OCI-LY1 (cell line): Measurements from ENCODE around the gene CARMIL1.

Source experiments
- H2AFZ ChIP-seq: fragments of 200-600 bp; sonication (generic), shearing (Covaris generic); 2 replicates; pipeline ENCODE4 v1.6.0; 2014; ENCODE audit warnings: antibody characterized with exemption, mild to moderate bottlenecking, low read length
- H3F3A ChIP-seq: fragments of 200-600 bp; sonication (generic), shearing (Covaris generic); 2 replicates; pipeline ENCODE4 v1.6.0; 2014; ENCODE audit warnings: mild to moderate bottlenecking, antibody characterized with exemption, low read length, moderate library complexity; ENCODE audit not compliant: insufficient read depth
- H3K27ac ChIP-seq: fragments of 200-600 bp; sonication (generic); 2 replicates; pipeline ENCODE4 v1.5.1; 2014; ENCODE audit warnings: low read length, mixed run types, mild to moderate bottlenecking, low read depth; ENCODE audit not compliant: poor library complexity, severe bottlenecking
- H3K27me3 ChIP-seq: fragments of 200-600 bp; sonication (generic); 2 replicates; pipeline ENCODE4 v1.6.0; 2014; ENCODE audit warnings: antibody characterized with exemption, mild to moderate bottlenecking, low read length, moderate library complexity; ENCODE audit not compliant: insufficient read depth
- H3K36me3 ChIP-seq: fragments of 200-600 bp; sonication (generic); 2 replicates; pipeline ENCODE4 v1.6.1; 2014; ENCODE audit warnings: mild to moderate bottlenecking, antibody characterized with exemption, low read length, moderate library complexity, mixed read lengths; ENCODE audit not compliant: insufficient read depth
- H3K4me1 ChIP-seq: fragments of 200-600 bp; sonication (generic); 2 replicates; pipeline ENCODE4 v1.5.1; 2014; ENCODE audit warnings: mild to moderate bottlenecking, low read length, moderate library complexity; ENCODE audit not compliant: insufficient read depth, severe bottlenecking
- H3K4me2 ChIP-seq: fragments of 200-600 bp; sonication (generic), shearing (Covaris generic); 2 replicates; pipeline ENCODE4 v1.6.1; 2014; ENCODE audit warnings: low read length
- H3K4me3 ChIP-seq: fragments of 200-600 bp; sonication (generic); 2 replicates; pipeline ENCODE4 v1.5.1; 2014; ENCODE audit warnings: low read length, low read depth, mild to moderate bottlenecking, mixed read lengths; ENCODE audit not compliant: poor library complexity, severe bottlenecking
- H3K79me2 ChIP-seq: fragments of 200-600 bp; shearing (Covaris generic); 2 replicates; pipeline ENCODE4 v1.6.1; 2016; ENCODE audit warnings: mixed run types, low read length, mixed read lengths; ENCODE audit not compliant: insufficient read depth
- H3K9ac ChIP-seq: fragments of 200-600 bp; sonication (generic), shearing (Covaris generic); 2 replicates; pipeline ENCODE4 v1.6.1; 2014; ENCODE audit warnings: mild to moderate bottlenecking, low read length, mixed read lengths
- H3K9me2 ChIP-seq: fragments of 200-600 bp; sonication (generic), shearing (Covaris generic); 2 replicates; pipeline ENCODE4 v1.6.1; 2014; ENCODE audit warnings: low read depth, mild to moderate bottlenecking, low read length, mixed read lengths
- H3K9me3 ChIP-seq: fragments of 200-600 bp; shearing (Covaris generic); 2 replicates; pipeline ENCODE4 v1.6.1; 2014; ENCODE audit warnings: low read length, mixed read lengths
- H4K20me1 ChIP-seq: fragments of 200-600 bp; sonication (generic), shearing (Covaris generic); 2 replicates; pipeline ENCODE4 v1.6.0; 2016; ENCODE audit warnings: mild to moderate bottlenecking, low read length; ENCODE audit not compliant: insufficient read depth
- CTCF ChIP-seq: fragments of 200-600 bp; sonication (generic), shearing (Covaris generic); IDR thresholded peaks from 2 replicates; pipeline ENCODE4 v1.5.1; 2017; ENCODE audit warnings: mild to moderate bottlenecking, antibody characterized with exemption, low read length, moderate library complexity, mixed read lengths
- EZH2 ChIP-seq: fragments of 200-600 bp; sonication (generic), shearing (Covaris generic); IDR thresholded peaks from 2 replicates; pipeline ENCODE4 v1.8.0; 2017; ENCODE audit warnings: borderline replicate concordance, mixed run types, mild to moderate bottlenecking, antibody characterized with exemption, low read length, moderate library complexity, mixed read lengths

The CARMIL1 gene

GRCh38 chr6:25404091-25404490 lies 124.9 kb downstream of the CARMIL1 start:
- H3K79me2 ChIP-seq = 0 out of 2 replicates have a peak, but pooled peaks cover 3% of the 10 kb centered on the region
- H3K36me3 ChIP-seq = no peaks in the 10 kb centered on the region
- H2AFZ ChIP-seq = no peak overlapping the region
- H3K9me2 ChIP-seq = no peaks in the 10 kb centered on the region
- H3K27me3 ChIP-seq = no peaks in the 10 kb centered on the region
- H3K4me3 ChIP-seq = peak overlapping the region; percentile 52
- peak overlapping the region; percentile 99 for H3K27ac ChIP-seq
- H3K4me2 ChIP-seq = peak overlapping the region; percentile 90
- no peaks in the 10 kb centered on the region for H4K20me1 ChIP-seq
- H3K9ac ChIP-seq = peak overlapping the region; percentile 65
- H3K9me3 ChIP-seq = no peaks in the 10 kb centered on the region
- peaks cover 98% of the 10 kb centered on the region for H3K4me1 ChIP-seq
- peaks cover 8% of the 10 kb centered on the region for H3F3A ChIP-seq
- TF ChIP-seq CTCF (no peak), EZH2 (no peak)

- peak overlapping the region; percentile 99 for H3K27ac ChIP-seq
- H3K79me2 ChIP-seq = no peaks in the 10 kb centered on the region
- H3F3A ChIP-seq = peaks cover 8% of the 10 kb centered on the region
- no peaks in the 10 kb centered on the region for H4K20me1 ChIP-seq
- no peak overlapping the region for H2AFZ ChIP-seq
- H3K4me2 ChIP-seq = peak overlapping the region; percentile 90
- TF ChIP-seq CTCF (no peak), EZH2 (no peak)
- H3K9ac ChIP-seq = peak overlapping the region; percentile 65
- no peaks in the 10 kb centered on the region for H3K36me3 ChIP-seq
- no peaks in the 10 kb centered on the region for H3K9me2 ChIP-seq
- H3K4me3 ChIP-seq = peak overlapping the region; percentile 52
- no peaks in the 10 kb centered on the region for H3K9me3 ChIP-seq
- H3K4me1 ChIP-seq = peaks cover 98% of the 10 kb centered on the region
- no peaks in the 10 kb centered on the region for H3K27me3 ChIP-seq
These were observed 125.6 kb downstream of the CARMIL1 start for GRCh38 chr6:25404693-25405169.

GRCh38 chr6:25405442-25405841 lies 126.3 kb downstream of the CARMIL1 start:
- Histone ChIP-seq H3F3A (peaks cover 8% of the 10 kb centered on the region), H3K4me3 (peak overlapping the region; percentile 52), H3K27me3 (no peaks in the 10 kb centered on the region), H3K9me3 (no peaks in the 10 kb centered on the region), H4K20me1 (no peaks in the 10 kb centered on the region), H3K4me2 (peak overlapping the region; percentile 90), H3K4me1 (peaks cover 98% of the 10 kb centered on the region), H3K79me2 (peaks cover 3% of the 10 kb centered on the region; the same call in 1 of the 2 replicates), H3K9ac (peak overlapping the region; percentile 65), H3K36me3 (no peaks in the 10 kb centered on the region), H3K27ac (peak overlapping the region; percentile 99), H2AFZ (no peak overlapping the region), H3K9me2 (no peaks in the 10 kb centered on the region)
- TF ChIP-seq CTCF (no peak), EZH2 (no peak)
